ENCODE measurements around the gene ADGRL2. TPM values are rescaled to one million over a fixed set of nuclear protein-coding genes. Genes with fewer than 3 reads are reported as not detected.

The ADGRL2 gene
- total RNA-seq, 1 donor from 2014 or later = 21.6 TPM

DNA sequence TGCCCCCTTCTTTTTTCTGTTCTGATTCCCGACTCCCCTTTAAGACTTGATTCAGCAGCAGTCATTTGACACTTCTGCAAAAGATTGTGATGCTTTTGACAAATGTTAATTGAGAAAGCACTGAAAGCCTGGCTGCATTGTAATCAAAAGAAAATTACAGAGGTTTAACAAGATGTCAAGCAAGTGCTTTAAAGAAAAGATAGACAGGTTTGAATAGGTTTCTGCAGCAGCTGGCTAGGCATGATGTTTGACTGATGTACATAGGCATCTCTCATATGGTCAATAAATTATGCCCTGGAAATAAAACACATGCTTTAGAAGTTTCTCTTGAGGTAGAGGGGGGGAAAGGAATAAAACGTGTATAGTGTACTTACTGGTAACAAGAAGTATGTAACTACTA lies 147.8 kb downstream of the ADGRL2 start:
- no peak overlapping the region for H3K4me3 ChIP-seq (ENCODE audit: low read depth, low read length)
- DNase-seq (ENCODE audit: low read depth) = no peak
- TF ChIP-seq, protein P1, sequence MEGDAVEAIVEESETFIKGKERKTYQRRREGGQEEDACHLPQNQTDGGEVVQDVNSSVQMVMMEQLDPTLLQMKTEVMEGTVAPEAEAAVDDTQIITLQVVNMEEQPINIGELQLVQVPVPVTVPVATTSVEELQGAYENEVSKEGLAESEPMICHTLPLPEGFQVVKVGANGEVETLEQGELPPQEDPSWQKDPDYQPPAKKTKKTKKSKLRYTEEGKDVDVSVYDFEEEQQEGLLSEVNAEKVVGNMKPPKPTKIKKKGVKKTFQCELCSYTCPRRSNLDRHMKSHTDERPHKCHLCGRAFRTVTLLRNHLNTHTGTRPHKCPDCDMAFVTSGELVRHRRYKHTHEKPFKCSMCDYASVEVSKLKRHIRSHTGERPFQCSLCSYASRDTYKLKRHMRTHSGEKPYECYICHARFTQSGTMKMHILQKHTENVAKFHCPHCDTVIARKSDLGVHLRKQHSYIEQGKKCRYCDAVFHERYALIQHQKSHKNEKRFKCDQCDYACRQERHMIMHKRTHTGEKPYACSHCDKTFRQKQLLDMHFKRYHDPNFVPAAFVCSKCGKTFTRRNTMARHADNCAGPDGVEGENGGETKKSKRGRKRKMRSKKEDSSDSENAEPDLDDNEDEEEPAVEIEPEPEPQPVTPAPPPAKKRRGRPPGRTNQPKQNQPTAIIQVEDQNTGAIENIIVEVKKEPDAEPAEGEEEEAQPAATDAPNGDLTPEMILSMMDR (conservative IDR thresholded peaks at IDR 0.05; ENCODE audit: low read depth, low read length) = no peak

- DNase-seq (ENCODE audit: low read depth) = no peak
- no peak overlapping the region for H3K4me3 ChIP-seq (ENCODE audit: low read depth, low read length)
- TF ChIP-seq, protein P1 (conservative IDR thresholded peaks at IDR 0.05; ENCODE audit: low read depth, low read length) = no peak
These were observed 148.7 kb downstream of the ADGRL2 start for GRCh38 chr1:81949421-81949820.

GRCh38 chr1:81950037-81950436 lies 149.3 kb downstream of the ADGRL2 start:
- no peak for DNase-seq (ENCODE audit: low read depth)
- H3K4me3 ChIP-seq (ENCODE audit: low read depth, low read length) = no peak overlapping the region
- TF ChIP-seq, protein P1 (conservative IDR thresholded peaks at IDR 0.05; ENCODE audit: low read depth, low read length) = no peak

DNA sequence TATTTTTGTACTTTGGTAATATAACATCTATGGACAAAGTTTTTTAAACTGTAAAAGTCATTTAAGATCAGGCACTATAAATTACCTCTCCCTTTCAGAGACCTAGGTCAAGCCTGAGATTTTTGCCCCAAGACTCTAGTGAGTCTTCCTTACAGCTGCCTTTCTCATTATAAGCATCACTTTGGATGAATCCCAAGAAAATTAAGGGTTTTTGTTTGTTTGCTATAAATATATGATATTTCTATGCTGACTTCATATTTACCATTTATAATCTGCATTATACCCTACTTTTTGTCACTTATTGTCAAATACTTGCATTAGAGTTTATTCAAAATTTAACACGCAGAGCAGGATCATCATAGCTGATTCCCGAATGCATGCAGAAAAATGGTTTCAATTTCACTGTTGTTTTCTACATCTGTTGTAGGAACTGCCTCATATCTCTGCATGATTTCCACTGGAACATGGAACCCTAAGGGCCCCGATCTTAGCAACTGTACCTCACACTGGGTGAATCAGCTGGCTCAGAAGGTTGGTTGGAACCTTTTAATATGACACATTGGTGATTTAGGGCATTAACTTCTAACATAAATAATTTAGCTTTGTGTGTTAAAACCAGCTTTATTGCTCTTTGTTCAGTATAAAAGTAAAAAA lies 150.0 kb downstream of the ADGRL2 start:
- TF ChIP-seq, protein P1 (conservative IDR thresholded peaks at IDR 0.05; ENCODE audit: low read depth, low read length) = no peak
- no peak overlapping the region for H3K4me3 ChIP-seq (ENCODE audit: low read depth, low read length)
- DNase-seq (ENCODE audit: low read depth) = no peak

- TF ChIP-seq, protein P1 (conservative IDR thresholded peaks at IDR 0.05; ENCODE audit: low read depth, low read length) = no peak
- DNase-seq (ENCODE audit: low read depth) = no peak
- no peak overlapping the region for H3K4me3 ChIP-seq (ENCODE audit: low read depth, low read length)
These were observed 153.8 kb downstream of the ADGRL2 start for GRCh38 chr1:81954534-81955020.

DNA sequence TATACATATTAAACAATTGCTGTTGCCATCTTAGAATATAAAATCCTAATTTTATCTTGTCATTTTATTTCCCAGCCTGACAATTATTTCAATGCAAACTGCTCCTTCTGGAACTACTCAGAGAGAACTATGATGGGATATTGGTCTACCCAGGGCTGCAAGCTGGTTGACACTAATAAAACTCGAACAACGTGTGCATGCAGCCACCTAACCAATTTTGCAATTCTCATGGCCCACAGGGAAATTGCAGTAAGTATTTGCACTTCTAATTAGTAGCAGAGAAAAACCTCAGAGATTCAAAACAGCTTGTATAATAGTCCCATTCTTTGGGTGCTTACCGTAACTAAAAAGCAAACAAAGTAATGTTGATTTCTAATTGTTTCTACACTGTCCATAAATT lies 167.2 kb downstream of the ADGRL2 start:
- TF ChIP-seq, protein P1 (conservative IDR thresholded peaks at IDR 0.05; ENCODE audit: low read depth, low read length) = no peak
- no peak for DNase-seq (ENCODE audit: low read depth)
- no peak overlapping the region for H3K4me3 ChIP-seq (ENCODE audit: low read depth, low read length)

GRCh38 chr1:81970416-81970815 lies 169.7 kb downstream of the ADGRL2 start:
- no peak for DNase-seq (ENCODE audit: low read depth)
- H3K4me3 ChIP-seq (ENCODE audit: low read depth, low read length) = no peak overlapping the region
- TF ChIP-seq, protein P1 (conservative IDR thresholded peaks at IDR 0.05; ENCODE audit: low read depth, low read length) = no peak

Data from epithelial cell of proximal tubule (primary cell).